ENCODE results near the gene ZMIZ1. TPM values are rescaled to one million over a fixed set of nuclear protein-coding genes. Genes with fewer than 3 reads are reported as not detected.

ZMIZ1 gene
- total and polyA plus RNA-seq, 2 donors from 2014 or later: 14.2 to 97.6 TPM

- peak; percentile 77 to 97 (median 92) for DNase-seq
- peak overlapping the region in 1 of 2 donors; percentile 28 for H3K27ac ChIP-seq (ENCODE audit: low read depth in 2 of 2, low read length in 2 of 2)
- peak overlapping the region in 1 of 3 donors; percentile 36 for H3K9ac ChIP-seq (ENCODE audit: low read length in 3 of 3)
- H3K27me3 ChIP-seq (ENCODE audit: control insufficient read depth, insufficient read depth, low read length): no peaks in the 10 kb centered on the region
- no peaks in the 10 kb centered on the region for H3K9me3 ChIP-seq (ENCODE audit: control insufficient read depth in 2 of 3, insufficient read depth in 1 of 3, low read length in 3 of 3)
- H3K4me3 ChIP-seq (ENCODE audit: low read length in 3 of 3): no peak overlapping the region
- H3K36me3 ChIP-seq (ENCODE audit: control insufficient read depth in 2 of 3, insufficient read depth in 3 of 3, low read length in 3 of 3): peaks cover 8 to 18% (median 10%) of the 10 kb centered on the region in 3 donors
- no peak for FAIRE-seq
- H3K4me1 ChIP-seq (ENCODE audit: control insufficient read depth in 2 of 3, insufficient read depth in 2 of 3, low read depth in 1 of 3, low read length in 3 of 3): peaks cover 14 to 64% (median 53%) of the 10 kb centered on the region in 3 donors
- TF ChIP-seq CTCF (IDR thresholded peaks at IDR 0.05; ENCODE audit: borderline replicate concordance, extremely low read depth, insufficient read depth): no peak
- intact Hi-C loops (cut with DNase I): loop anchor here (10.0 kb wide), 1 partner anchor 67 kb away; no protein-coding TSS in a partner anchor
Measured at GRCh38 chr10:79142064-79142491, 73.3 kb downstream of the ZMIZ1 start.

- H3K36me3 ChIP-seq (ENCODE audit: control insufficient read depth in 2 of 3, insufficient read depth in 3 of 3, low read length in 3 of 3): peaks cover 8 to 18% (median 10%) of the 10 kb centered on the region in 3 donors
- H3K27me3 ChIP-seq (ENCODE audit: control insufficient read depth, insufficient read depth, low read length): no peaks in the 10 kb centered on the region
- intact Hi-C loops (cut with DNase I): loop anchor here (10.0 kb wide), 1 partner anchor 68 kb away; no protein-coding TSS in a partner anchor
- H3K9ac ChIP-seq (ENCODE audit: low read length in 3 of 3): peak overlapping the region in 1 of 3 donors; percentile 36
- H3K4me3 ChIP-seq (ENCODE audit: low read length in 3 of 3): no peak overlapping the region
- FAIRE-seq (no peak), DNase-seq (no peak)
- H3K27ac ChIP-seq (ENCODE audit: low read depth in 2 of 2, low read length in 2 of 2): peak overlapping the region in 1 of 2 donors; percentile 28
- no peaks in the 10 kb centered on the region for H3K9me3 ChIP-seq (ENCODE audit: control insufficient read depth in 2 of 3, insufficient read depth in 1 of 3, low read length in 3 of 3)
- no peak for TF ChIP-seq CTCF (IDR thresholded peaks at IDR 0.05; ENCODE audit: borderline replicate concordance, extremely low read depth, insufficient read depth)
- peaks cover 14 to 63% (median 54%) of the 10 kb centered on the region in 3 donors for H3K4me1 ChIP-seq (ENCODE audit: control insufficient read depth in 2 of 3, insufficient read depth in 2 of 3, low read depth in 1 of 3, low read length in 3 of 3)
Measured at GRCh38 chr10:79142522-79143309, 74.0 kb downstream of the ZMIZ1 start.

GRCh38 chr10:79143879-79144278 lies 75.1 kb downstream of the ZMIZ1 start:
- no peak overlapping the region for H3K4me3 ChIP-seq (ENCODE audit: low read length in 3 of 3)
- H3K36me3 ChIP-seq (ENCODE audit: control insufficient read depth in 2 of 3, insufficient read depth in 3 of 3, low read length in 3 of 3): peaks cover 8 to 18% (median 10%) of the 10 kb centered on the region in 3 donors
- peak overlapping the region in 1 of 3 donors; percentile 53 for H3K9ac ChIP-seq (ENCODE audit: low read length in 3 of 3)
- no peak for DNase-seq
- peaks cover 13 to 63% (median 56%) of the 10 kb centered on the region in 3 donors for H3K4me1 ChIP-seq (ENCODE audit: control insufficient read depth in 2 of 3, insufficient read depth in 2 of 3, low read depth in 1 of 3, low read length in 3 of 3)
- peak overlapping the region in 1 of 2 donors; percentile 24 for H3K27ac ChIP-seq (ENCODE audit: low read depth in 2 of 2, low read length in 2 of 2)
- FAIRE-seq: no peak
- intact Hi-C loops (cut with DNase I): loop anchor here (10.0 kb wide), 1 partner anchor 69 kb away; no protein-coding TSS in a partner anchor
- H3K27me3 ChIP-seq (ENCODE audit: control insufficient read depth, insufficient read depth, low read length): no peaks in the 10 kb centered on the region
- no peaks in the 10 kb centered on the region for H3K9me3 ChIP-seq (ENCODE audit: control insufficient read depth in 2 of 3, insufficient read depth in 1 of 3, low read length in 3 of 3)
- no peak for TF ChIP-seq CTCF (IDR thresholded peaks at IDR 0.05; ENCODE audit: borderline replicate concordance, extremely low read depth, insufficient read depth)

Data from kidney (tissue), 14 donors.